ENCODE results near the gene KLF17.
A peak's percentile ranks its signal among the peaks of the same experiment; 100 is the strongest.

Gene KLF17

DNA sequence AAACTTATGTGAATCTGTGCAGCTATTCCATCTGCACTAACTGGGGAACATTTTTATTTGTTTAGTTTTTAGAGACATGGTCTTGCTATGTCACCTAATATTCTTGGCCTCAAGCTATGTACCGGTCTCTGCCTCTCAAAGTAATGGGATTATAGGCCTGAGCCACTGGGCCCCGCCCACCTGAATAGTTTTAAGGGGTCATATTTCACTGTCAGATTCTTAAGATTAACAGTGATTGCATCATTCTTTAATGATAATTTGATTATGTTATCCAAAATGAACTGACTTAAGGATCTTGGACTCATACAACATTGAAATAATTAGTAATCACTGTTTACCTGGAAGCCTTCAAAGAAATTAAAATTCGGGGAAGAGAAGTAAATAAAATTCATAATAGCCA is 35.4 kb downstream of the KLF17 start:
- DNase-seq = no peak

DNA sequence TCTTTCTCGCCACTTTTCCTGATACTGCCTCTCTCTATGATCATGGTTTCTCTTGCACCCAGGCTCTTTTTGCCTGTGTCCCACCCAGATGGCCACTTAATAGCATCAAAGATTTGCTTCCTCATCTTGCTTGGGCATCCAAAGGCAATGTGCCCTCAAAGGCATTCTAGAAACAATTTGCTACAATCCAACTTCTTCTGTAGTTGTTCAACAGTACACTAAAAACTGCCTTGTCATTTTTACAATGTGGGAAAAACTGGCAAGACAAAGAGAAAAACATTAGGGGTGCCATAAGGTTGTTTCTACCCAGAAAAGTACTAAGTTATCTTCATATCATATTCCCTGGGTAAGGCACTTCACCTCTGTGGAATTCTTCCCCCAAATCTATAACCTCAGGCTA is 39.3 kb downstream of the KLF17 start:
- no peak for DNase-seq

DNA sequence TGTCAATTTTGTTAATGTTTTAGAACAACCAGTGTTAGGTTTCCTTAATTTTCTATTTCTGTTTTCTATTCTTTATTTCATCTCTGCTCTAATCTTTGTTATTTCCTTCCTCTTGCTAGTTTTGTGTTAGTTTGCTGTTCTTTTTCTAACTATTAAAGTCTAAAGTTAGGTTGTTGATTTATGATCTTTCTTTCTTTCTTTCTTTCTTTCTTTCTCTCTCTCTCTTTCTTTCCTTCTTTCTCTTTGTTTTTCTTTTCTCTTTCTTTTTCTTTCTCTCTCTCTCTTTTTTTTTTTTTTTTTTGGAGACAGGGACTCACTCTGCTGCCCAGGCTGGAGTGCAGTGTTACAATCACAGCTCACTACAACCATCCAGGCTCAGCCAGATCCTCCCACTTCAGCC is 40.2 kb downstream of the KLF17 start:
- DNase-seq = no peak

DNA sequence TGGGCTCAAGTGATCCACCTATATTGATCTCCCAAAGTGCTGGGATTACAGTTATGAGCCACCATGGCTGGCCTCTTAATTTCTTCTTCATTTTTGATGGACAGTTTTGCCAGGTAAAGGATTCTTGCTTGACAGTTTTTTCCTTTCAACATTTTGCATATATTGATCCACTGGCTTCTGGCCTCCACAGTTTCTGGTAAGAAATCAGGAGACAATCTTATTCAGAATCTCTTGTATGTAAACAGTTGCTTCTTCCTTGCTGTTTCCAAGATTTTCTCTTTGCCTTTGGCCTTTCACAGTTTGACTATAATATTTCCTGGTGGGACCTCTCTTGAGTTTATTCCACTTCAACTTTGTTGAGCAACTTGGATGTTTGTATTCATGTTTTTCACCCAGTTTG is 42.9 kb downstream of the KLF17 start:
- no peak for DNase-seq

DNA sequence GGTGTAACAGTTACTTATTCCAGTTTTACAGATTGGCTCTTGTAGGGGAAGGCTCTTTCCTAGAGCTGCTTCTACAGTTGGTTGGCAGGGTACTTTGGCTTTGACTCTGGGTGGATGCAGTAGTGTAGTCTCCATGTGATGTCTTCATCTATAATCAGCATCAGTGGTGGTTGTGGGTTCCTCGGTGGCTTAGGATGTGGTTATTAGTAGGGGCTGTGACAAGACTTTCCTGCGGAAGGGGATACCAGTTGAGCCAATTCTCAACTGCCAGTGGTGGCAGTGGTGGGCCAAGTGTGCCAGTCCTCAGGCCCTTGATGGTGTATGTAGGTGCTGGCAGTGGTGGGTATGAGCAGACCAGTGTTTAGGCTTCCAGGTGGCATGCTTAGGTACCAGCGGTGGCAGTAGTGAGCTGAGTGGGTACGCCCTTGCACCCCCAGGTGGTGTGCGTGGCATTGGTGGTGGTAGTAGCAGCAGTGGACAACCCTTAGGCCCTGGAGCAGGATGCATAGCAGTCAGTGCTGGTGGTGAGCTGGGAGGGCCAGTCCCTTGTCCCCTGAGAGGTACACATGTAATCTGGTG is 50.0 kb downstream of the KLF17 start:
- DNase-seq = no peak

DNA sequence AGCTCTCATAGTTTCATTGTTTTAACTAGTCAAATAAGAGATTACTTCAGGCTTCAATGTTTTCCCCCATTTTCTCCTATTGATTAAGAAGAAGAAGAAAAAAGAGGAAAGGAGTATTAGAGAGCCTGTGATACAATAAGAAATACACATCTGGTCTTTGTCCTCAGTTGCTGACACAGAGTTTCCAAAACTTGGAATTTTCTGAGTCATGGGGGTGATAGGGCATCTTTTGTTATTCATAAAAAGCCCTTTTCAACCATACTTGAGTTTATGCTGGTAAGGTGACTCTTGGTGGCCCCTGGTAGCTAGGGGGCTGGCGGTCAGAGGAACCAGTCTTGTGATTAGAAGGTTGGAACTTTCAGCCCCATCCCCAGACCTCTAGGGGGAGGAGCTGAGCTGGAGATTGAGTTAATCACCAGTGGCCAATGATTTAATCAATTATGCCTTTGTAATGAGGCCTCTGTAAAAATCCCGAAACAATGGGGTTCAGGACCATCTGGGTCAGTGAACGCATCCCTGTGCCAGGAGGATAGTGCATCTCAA is 51.7 kb downstream of the KLF17 start:
- no peak for DNase-seq

DNA sequence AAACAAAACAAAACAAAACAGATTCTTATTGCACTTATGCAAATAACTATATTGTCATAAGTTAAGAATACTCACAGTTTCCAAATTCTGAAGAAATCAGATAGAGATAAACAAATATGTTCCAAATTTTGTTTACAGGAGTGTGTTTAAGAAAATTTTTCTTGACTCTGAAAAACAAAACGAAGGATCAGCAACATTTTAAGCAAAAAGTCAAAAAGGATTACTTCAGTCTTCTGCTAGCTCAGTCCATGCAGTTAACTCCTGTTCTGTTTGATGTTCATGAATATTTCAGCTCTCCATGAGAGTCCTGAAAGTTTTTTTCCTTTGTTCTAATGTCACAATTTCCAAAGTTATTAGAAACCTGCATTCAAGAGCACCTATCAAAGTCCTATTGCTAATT is 56.0 kb downstream of the KLF17 start:
- DNase-seq = peak; percentile 31
